ENCODE data around the gene KRTAP10-8.
"Not testable (repeated sequence)": the region's sequence is repeated elsewhere in the genome, so short reads cannot be mapped to it uniquely, and the experiment has no call there.

The KRTAP10-8 gene

DNA sequence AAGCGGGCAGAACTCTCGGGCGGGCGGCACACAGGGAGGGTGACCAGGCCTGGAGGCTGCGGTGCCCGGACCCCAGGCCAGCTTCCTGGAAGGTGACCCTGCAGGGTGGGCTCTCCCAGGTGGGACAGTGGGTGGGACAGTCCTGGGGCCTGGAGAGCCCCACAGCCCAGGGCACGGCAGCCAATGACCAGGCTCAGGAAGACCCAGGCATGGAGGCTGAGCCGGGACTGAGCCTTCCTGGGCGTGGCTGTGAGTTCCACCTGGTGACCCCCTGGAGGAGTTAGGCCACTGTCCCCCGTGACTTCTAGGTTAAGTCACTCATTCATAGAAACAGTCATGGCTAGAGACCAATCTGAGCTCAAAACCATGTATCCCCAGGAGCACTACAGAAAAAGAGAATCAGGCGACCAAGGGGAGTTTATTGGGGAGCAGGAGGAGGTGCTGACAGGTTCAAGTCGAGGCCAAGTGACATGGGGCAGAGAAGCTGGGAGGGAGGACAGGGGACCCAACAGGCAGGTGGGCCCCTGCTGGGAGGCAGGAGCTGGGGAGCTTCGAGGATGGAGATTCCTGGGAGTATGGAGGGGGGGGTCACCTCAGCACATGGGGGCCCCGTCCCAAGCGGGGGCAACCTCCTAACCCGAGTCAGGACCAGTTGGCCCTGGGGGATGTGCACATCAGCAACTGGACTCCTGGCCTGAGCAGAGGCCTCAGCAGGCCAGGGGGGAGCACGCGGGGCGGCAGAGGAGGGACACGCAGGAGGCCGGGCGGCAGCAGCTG, 32.6 kb upstream of the KRTAP10-8 start:
- no peak for DNase-seq

DNA sequence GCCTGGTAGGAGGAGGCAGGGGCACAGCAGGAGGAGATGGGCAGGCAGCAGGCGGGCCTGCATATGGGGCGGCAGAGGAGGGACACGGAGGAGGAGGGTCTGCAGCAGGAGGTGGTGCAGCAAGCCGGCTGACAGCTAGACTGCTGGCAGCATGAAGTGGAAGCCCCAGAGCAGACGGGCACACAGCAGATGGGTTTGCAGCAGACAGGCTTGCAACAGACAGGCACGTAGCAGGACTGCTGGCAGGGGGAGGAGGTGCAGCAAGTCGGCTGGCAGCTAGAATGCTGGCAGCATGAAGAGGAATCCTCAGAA, 32.1 kb upstream of the KRTAP10-8 start:
- no peak for DNase-seq

GRCh38 chr21:44580231-44580821, 31.6 kb upstream of the KRTAP10-8 start, which contains the start of gene KRTAP10-5:
Gene KRTAP10-5, minus strand, starts transcription at chr21:44580604. Its CDS starts 26 bp downstream, at chr21:44580578.
- not testable (repeated sequence) for DNase-seq

- no peak for DNase-seq
Measured at GRCh38 chr21:44581158-44581557, 30.7 kb upstream of the KRTAP10-8 start.

DNA sequence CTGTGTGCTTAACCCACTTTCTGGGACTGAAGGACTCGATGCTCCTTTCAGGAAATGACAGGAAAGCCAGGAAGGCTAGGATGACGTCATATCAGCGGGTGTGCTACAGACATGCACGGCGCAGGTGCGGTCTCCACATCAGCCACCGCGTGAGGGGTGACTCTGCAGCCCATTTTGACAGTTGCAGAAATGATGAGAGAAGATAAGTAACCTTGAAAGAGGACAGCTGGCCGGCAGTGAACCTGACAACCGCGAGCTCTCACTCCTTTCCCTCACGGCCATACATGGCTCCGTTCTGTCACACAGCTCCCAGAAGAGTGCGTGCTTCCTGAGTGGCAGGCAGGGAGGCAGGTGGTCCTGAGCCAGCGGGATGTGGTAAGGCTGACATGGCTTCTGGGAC, 29.8 kb upstream of the KRTAP10-8 start:
- no peak for DNase-seq

- DNase-seq: no peak
Measured at GRCh38 chr21:44583089-44583799, 28.6 kb upstream of the KRTAP10-8 start.

- no peak for DNase-seq
Measured at GRCh38 chr21:44583800-44584147, 28.1 kb upstream of the KRTAP10-8 start.

- no peak for DNase-seq
Measured at GRCh38 chr21:44585892-44586291, 26.0 kb upstream of the KRTAP10-8 start.

DNA sequence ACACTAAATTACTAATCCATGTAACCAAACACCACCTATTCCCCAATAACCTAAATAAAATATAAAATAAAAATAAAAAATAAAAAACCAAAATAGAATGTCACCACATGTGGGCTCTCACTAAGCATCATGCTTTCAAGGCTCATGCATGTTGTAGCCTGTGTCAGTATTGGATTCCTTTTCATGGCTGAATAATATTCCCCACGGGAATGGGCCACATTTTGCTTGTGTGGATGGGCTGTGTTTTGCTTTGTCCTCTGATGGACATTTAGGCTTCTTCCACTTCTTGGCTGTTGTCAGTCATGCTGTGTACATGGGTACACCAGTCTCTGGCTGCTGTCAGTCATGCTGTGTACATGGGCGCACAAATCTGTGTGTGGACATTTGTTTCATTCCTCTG, 22.8 kb upstream of the KRTAP10-8 start:
- no peak for DNase-seq

- DNase-seq: no peak
Measured at GRCh38 chr21:44589586-44590305, 22.1 kb upstream of the KRTAP10-8 start.

DNA sequence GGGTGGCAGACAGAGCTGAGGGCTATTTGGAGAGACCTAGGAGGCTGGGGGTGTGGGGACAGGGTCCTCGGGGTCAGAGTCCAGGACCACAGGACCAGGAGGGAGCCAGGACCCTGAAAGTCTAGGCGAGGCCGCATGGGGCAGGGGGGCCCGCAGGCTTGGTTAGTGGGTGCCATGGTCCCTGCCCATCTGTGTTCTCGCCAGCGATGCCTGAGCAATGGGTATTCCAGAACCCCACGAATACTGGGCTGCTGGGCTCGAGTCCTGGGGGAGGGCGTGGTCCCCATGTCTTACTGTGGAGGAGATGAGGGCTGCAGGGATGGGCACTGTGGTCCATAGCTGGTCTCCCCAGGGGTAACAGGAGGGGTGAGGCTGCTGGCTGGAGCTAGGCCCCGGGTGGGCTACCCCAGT, 21.6 kb upstream of the KRTAP10-8 start:
- DNase-seq: no peak

- DNase-seq: not testable (repeated sequence)
Measured at GRCh38 chr21:44590897-44591800, 20.7 kb upstream of the KRTAP10-8 start.

GRCh38 chr21:44591801-44592130, 20.1 kb upstream of the KRTAP10-8 start:
- not testable (repeated sequence) for DNase-seq

DNA sequence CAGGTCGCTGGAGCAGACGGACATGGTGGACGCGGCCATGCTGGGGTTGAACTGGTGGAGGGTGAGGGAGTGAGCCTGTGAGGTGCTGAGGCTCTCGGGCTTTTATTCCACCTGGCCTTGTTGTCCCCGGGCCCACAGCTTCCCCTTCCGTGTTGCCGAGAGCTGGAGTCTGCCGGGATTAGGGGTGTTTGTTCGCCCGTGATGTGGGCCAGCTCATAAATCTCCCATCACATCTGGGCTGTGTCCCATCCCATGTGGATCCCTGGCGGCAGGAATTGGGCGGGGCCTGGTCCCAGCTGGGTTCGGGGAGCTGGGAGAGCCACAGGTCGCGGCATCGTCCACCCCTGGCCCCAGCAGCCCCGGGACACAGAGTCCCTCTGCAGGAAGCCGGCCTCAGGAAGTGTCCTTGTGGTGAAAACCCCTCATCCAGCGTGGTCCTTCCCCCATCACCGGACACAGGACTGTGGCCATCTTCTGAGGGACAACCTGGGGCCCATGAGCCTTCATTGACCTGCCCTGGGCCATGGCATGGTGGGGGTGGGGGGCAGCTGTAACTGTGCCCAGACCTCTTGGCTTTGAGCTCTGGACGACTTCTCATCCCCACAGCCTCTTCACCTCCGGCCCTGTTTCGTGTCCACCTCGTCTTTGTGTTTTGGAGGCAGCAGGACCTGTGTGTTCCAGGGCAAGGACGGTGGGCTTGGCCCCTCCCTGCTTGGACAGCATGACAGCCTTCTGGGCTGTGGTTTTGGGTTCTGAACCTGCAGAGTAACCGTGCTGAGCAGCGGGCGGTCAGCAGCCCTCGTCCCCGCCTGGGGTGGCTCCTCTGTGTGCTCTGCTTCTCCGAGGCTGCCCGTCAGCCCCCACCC, 19.2 kb upstream of the KRTAP10-8 start, which contains the start of gene KRTAP10-6:
TSS of gene KRTAP10-6 (minus strand) at position 60 of the 866 bp plus-strand sequence. CDS start at position 39, 21 bp downstream.
- no peak for DNase-seq

DNA sequence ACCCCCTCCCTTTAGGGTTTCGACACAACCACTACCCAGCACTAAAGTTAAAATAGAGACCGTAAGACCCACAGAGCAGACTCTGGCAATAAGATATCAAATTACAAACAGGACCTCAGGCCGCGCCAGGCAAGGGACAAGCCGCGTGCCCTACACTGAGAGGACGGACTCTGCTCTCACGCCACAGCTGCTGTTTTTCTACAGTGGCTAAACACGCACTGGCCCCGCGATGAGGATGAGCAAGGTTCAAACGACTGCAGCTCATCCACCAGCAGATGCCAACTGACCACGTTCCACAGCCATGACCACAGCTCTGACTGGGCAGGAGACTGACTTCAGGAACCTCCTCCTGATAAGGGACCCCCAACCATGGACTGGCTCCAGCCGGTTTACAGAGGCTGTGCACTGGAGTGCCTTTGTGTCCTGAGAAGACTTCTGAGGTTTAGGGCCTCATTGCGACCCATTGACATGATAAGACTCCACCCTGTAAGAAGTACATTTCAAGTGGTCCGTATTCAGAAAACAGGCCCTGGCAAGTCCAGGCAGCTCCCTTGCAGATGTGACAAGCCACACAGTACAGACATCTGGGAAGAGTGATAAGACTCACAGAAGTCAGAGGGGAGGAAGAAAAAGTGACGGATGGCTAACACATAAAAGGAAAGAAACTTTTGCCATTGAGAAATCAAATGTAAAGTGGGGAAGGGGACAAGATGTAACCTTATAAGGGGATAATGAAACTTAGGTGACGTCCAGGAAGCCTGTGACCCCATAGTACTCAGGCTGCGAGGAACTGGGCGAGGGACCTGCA, 18.1 kb upstream of the KRTAP10-8 start:
- DNase-seq: no peak

DNA sequence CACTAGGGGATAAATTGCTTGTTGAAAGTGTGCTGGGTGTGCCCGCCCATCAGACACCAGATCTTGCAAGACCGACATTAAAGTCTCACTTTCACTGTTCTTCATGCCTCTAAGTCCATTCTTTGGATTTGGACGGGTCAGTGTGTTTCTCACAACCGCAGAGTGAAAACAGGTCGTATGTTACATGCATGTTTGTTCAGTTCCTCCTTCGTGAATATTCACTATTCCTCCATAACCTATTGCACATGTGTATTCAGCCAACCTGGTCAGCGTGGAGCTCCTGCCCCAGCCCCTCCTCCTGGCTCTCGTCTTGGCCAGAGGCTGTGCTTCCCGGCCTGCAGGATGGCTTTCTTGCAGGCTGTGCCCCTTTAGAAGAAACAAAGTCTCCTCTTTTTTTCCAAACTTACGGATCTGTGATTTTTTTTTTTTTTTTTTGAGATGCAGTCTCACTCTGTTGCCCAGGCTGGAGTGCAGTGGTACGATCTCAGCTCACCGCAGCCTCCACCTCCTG, 17.4 kb upstream of the KRTAP10-8 start:
- no peak for DNase-seq

DNA sequence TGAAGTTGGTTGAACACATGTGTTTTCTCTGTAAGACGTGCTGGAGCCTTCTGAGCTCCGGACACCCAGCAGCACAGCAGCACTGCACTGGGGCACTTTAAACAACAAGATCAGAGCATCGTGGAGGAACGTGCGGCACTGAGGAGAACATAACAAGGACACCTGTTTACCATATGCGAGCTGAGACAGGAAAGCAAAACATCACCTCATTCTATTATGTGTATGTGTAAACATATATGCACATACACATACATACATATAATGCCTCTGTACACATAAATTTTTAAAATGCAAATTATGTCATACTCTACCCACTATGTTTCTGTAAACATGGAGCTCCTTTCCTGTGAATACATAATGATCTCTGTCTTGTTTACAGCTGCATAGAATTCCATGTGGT, 16.4 kb upstream of the KRTAP10-8 start:
- DNase-seq: no peak

DNA sequence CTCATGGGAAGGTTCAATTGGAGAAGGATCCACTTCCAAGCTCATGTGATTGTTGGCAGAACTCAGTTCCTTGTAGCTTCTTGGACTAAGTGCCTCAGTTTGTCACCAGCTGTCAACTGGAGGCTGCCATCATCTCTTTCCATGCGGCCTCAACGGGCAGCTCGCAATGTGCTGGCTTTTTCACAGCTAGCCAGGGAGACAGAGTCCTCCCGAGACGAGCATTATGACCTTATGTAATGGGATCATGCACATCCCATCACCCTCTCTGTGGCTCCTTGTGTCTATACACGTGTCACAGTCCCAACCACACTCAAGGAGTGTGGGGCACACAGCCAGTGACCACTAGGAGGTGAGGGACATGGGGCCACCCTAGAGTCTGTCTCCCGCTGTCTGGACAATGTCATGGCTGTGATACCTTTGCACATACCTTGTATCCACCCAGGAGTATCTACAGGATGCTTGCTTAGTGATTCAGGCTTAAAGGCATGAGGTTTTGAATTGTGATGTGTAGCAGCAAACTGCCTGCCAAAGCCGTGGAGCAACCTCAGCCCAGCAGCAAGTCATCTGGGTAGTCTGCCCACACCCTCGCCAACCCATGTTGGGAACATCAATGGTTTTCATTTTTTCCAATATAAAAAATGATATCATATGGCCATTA, 15.7 kb upstream of the KRTAP10-8 start:
- no peak for DNase-seq

- no peak for DNase-seq
Measured at GRCh38 chr21:44598061-44598460, 13.8 kb upstream of the KRTAP10-8 start.

Data from inflammatory macrophage (primary cell).